ENCODE data around the gene GPC5.

GPC5 gene

DNA sequence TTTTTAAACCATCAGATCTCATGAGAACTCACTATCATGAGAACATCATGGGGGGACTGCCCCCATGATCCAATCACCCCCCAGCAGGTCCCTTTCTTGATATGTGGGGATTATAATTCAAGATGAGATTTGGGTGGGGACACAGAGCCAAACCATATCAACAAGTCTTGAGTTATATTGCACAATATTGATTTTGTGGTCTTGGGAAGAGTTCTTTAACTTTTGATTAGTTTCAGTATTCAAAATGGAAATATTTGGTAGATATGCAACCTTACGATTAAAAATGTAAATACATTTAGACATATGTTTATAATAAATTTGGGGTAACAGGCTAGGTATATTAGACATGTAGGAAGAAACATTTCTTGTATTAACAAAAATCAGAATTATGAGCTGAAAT lies 188.2 kb downstream of the GPC5 start:
- DNase-seq (ENCODE audit: low read depth in 1 of 2, low spot score in 1 of 2) = no peak

DNA sequence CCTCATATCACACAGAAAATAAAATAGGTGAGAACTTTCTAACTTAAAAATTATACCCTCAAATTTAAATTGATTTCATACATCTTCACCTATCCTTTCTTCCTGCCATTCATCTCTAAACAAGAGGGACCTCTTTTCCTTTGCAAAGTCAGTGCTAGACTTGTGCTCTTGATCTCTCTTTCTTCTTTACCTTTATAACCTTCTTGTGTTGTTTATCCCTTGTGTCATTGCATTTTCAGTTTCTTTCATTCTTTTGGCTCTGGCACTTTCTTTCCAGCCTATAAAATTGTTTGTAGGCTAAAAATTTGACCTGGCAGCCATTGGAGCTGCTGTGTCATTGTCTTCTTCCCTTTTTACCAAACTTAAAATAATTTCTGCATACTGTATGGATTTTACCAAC lies 190.1 kb downstream of the GPC5 start:
- no peak for DNase-seq (ENCODE audit: low read depth in 1 of 2, low spot score in 1 of 2)

GRCh38 chr13:91592056-91593014 lies 193.9 kb downstream of the GPC5 start:
- DNase-seq (ENCODE audit: low read depth in 1 of 2, low spot score in 1 of 2) = no peak

- no peak for DNase-seq (ENCODE audit: low read depth in 1 of 2, low spot score in 1 of 2)
These were observed 195.0 kb downstream of the GPC5 start for GRCh38 chr13:91593456-91593855.

GRCh38 chr13:91594061-91594460 lies 195.6 kb downstream of the GPC5 start:
- DNase-seq (ENCODE audit: low read depth in 1 of 2, low spot score in 1 of 2) = no peak

GRCh38 chr13:91595677-91596076 lies 197.3 kb downstream of the GPC5 start:
- DNase-seq (ENCODE audit: low read depth in 1 of 2, low spot score in 1 of 2) = no peak

DNA sequence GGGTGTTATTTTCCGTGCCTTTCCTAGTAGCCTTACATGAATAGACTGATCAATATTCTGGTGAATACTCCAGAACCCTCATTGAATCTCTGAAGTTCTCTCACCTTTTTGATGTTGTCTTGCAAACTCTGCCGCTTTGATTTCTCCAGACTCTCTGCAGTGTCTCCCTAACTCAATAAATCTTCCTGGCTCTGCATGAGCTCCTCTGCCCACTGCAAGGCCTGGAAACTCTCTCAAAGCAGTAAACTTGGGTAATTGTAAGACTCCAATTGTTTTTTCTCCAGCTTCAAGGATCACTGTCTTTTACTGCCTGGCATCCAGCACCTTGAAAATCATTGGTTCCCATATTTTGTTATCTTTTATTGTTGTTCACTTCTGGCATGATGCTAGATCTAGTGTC lies 198.4 kb downstream of the GPC5 start:
- DNase-seq (ENCODE audit: low read depth in 1 of 2, low spot score in 1 of 2) = no peak

DNA sequence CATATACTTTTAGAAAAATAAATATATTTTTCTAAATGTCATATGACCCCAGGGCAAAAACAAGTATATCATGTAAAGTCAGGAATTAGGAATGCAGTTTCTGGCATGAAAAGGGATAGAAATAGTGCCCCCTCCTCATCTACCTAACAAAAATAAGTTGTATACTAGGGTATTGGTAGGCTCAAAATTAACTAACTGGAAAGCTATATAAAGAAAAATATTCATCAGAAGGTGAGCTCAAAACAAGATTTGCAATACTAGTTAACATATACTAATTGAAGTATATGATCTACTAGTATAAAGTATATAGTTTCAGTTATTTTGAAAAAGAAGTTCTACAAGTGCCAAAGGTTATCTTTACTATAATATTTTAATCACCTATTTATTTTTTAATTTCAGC lies 200.2 kb downstream of the GPC5 start:
- no peak for DNase-seq (ENCODE audit: low read depth in 1 of 2, low spot score in 1 of 2)

GRCh38 chr13:91601273-91601672 lies 202.9 kb downstream of the GPC5 start:
- no peak for DNase-seq (ENCODE audit: low read depth in 1 of 2, low spot score in 1 of 2)

DNA sequence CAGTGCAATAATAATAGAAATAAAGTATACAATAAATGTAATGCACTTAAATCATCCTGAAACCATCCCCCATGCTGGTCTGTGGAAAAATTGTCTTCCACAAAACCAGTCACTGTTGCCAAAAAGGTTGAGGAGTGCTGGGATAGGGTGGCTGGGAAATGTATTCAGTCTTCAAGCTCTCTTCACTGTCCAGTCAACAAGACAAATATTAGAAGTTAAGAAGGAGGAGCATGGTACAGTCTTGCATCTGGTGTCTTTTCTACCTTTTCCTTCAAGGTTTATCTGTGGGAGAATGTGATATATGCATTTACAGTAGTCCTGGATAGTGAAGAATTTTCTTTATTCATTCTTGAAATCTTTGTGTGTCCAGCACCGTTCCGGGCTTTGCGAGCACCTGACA lies 203.4 kb downstream of the GPC5 start:
- DNase-seq (ENCODE audit: low read depth in 1 of 2, low spot score in 1 of 2) = no peak

DNA sequence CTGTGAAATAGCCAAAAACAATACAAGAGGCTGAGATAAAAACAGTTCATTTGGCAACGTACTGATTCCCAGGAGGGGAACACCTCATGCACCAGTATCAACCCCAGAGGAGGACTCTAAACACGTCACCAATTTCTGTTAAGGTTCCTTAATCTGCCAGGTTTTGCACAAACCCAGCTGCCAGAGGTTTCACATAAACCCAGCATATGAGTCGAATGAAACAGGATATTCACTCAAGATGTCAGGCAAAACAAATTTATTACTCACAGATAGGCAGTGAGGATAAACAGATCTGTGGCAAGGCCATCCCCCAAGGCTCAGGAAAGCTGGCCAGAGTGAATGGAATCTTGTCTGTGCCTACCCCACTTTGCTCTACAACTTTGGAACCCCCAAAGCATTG lies 210.9 kb downstream of the GPC5 start:
- DNase-seq (ENCODE audit: low read depth in 1 of 2, low spot score in 1 of 2) = no peak

DNA sequence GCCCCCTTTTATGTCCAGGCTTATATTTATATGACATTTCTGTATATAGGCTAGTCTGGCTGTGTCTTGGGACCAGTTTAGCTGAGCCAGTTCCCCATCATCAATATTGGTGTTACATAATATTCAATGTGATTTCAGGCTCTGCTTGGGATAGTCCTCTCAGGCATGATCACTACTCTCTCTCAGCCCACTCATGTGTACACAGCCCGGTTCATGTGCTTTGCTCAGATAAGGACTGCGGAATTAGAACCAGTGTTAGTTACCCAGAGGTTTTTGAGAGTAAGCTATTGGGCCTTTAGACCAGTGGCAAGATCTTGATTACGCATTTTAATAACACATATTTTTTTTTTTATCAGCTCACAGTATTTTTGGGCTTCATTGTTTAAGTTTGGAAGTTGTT lies 219.9 kb downstream of the GPC5 start:
- no peak for DNase-seq (ENCODE audit: low read depth in 1 of 2, low spot score in 1 of 2)

- DNase-seq (ENCODE audit: low read depth in 1 of 2, low spot score in 1 of 2) = no peak
These were observed 222.3 kb downstream of the GPC5 start for GRCh38 chr13:91620670-91621141.

DNA sequence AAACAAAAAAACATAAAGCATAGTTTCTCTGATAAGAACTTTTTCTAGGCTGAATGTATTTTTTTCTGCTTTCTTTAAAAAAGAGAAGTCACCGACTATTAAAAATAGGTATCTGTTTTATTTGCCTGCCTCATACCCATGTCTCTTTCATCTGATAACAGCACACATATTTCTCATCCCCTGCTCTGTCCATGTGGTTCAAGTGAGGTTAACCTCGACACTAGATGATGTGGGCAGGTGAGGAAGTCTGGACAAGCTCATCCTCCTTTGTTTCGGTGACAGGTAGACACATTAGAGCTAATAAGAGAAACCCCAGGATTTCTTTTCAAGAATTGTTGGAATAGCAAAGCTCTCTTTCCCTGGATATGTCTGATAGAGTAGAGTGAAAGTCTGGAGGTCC lies 222.7 kb downstream of the GPC5 start:
- no peak for DNase-seq (ENCODE audit: low read depth in 1 of 2, low spot score in 1 of 2)

DNA sequence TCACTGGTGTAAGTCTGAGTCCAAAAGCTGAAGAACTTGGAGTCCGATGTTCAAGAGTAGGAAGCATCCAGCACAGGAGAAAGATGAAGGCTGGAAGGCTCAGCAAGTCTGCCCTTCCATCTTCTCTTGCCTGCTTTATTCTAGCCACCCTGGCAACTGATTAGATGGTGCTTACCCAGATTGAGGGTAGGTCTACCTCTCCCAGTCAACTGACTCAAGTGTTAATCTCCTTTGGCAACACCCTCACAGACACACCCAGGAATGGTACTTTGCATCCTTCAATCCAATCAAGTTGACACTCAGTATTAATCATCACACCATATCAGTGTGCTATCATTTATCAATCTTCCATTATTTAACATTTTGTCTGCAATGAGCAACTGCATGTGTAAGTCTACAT lies 223.5 kb downstream of the GPC5 start:
- DNase-seq (ENCODE audit: low read depth in 1 of 2, low spot score in 1 of 2) = no peak

DNA sequence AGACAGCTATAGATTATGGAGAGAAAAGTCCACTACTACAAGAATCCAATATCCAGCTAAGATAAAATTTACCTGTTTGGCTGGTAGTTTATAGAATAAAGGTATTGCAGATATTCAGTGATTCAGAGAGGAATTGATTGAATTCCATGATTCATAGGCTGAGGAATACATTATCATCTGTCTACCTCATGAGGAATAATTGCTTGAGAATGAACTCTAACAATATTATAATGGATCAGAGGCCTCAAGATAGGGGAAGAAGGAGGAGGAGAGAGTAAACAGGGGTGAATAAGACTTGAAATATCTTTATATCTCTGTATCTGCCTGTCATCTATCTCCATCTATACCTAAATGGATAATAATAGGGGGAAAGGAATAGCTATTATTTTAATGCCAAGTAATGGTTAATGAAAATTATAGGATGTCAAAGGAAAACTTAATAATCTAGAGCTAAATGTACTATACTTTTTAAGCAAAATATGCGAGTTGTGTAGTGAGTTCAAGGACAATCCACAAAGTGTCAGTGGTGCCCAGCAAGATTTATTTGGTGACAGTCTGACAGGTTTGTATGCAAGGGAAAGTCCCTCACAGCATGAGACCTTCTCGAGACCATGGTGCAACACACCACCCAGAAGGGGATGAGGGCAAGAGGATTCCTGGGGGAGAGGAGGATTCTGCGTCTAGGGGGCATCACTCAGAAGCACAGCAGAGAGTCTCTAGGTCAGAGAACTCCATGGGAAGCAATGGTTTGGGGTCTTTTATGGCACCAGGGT lies 224.5 kb downstream of the GPC5 start:
- no peak for DNase-seq (ENCODE audit: low read depth in 1 of 2, low spot score in 1 of 2)

DNA sequence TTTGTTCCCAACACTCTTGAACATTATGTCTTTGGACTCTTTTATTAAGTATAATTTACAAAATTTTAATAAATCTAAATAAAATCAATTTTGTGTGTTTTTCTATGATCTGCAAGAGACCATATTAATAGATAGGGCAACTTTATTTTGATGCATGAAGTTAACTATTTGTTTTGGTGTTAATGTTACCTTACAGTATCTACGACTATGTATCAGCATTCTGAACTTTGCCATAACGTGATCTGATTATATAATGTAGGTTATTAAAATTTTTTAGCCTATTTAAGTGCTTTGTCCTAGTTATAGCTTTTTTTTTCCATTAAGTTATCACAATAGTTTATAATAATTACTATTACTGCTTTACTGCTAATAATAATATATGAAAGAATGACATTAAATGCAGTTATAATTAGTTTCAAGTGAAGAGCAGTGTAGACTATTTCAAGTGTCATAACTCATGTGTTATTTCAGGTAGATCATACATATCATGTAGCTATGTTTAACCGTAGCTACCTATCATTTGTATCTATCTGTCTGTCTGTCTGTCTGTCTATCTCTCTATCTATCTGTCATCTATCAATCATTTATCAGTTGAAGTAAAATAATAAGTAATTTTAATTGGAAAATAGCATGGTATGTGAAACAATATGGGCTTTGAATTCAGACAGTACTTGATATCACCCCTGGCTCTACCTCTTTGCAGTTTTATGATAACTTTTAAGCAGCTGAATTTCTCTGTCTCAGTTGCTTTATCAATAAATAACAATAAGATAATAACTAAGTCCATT lies 229.7 kb downstream of the GPC5 start:
- no peak for DNase-seq (ENCODE audit: low read depth in 1 of 2, low spot score in 1 of 2)

DNA sequence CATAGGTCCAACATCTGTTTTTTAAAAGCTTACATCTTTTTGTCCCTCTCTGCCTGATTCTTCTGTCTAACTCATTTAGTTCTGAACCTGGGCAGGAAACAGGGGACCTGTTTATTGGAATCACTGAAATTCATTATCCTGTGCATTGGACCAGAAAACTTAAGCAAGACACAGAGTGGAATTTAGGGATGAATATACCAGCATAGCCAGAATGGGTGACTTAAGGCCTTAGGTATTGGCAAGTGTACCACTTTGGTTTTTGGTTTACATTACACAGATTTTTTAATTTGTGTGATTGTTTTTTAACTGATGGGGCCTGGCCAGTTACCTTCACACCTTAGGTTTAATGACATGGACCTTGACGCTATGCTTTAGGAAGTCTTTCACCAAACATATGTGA lies 232.5 kb downstream of the GPC5 start:
- DNase-seq (ENCODE audit: low read depth in 1 of 2, low spot score in 1 of 2) = no peak

DNA sequence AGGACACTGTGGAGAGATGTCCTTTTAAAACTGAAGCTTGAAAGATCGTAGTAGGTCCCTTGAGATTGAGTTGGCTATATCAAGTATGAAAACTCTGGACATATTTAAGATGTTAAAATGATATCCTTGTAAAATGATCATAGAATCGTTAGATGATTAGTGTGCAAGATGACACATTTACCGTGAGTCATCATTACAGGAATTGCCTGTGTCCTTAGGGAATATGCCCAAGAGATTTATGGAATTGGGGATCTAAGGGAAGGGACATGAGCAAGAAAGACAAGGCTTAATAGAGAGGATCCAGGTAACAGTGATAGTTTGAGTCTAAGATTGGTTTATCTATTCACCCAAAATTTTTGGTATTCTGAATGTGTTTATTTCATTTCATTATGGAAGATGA lies 233.7 kb downstream of the GPC5 start:
- no peak for DNase-seq (ENCODE audit: low read depth in 1 of 2, low spot score in 1 of 2)

GRCh38 chr13:91639330-91639729 lies 240.9 kb downstream of the GPC5 start:
- DNase-seq (ENCODE audit: low read depth in 1 of 2, low spot score in 1 of 2) = no peak

GRCh38 chr13:91643394-91643793 lies 245.0 kb downstream of the GPC5 start:
- no peak for DNase-seq (ENCODE audit: low read depth in 1 of 2, low spot score in 1 of 2)

All from stimulated activated CD4-positive, alpha-beta T cell treated with anti-CD3 and anti-CD28 coated beads, Interleukin-15, amount 100 ng/mL, for 1 hour (primary cell).